K562 (cell line): ENCODE measurements around the gene EYA4.

ENCODE experiments used
- ETV5 ChIP-seq: sonication (generic); formaldehyde crosslinking; IDR thresholded peaks from 2 replicates; pipeline ENCODE4 v1.4.0; 2020; ENCODE audit warnings: low read depth, mild to moderate bottlenecking, missing genetic modification reagents
- HDAC2 ChIP-seq: fragments of 450-650 bp; IDR thresholded peaks from 2 replicates; pipeline ENCODE4 v1.6.1; 2016; ENCODE audit warnings: mild to moderate bottlenecking
- KDM1A ChIP-seq, 2 experiments: fragments of 450-650 bp; IDR thresholded peaks; 2 replicates each; pipeline ENCODE4 v1.6.1; 2016; ENCODE audit warnings: mild to moderate bottlenecking in 2 of 2
- SMAD1 ChIP-seq: fragments of 150-350 bp; IDR thresholded peaks from 2 replicates; pipeline ENCODE4 v1.6.1; 2014; ENCODE audit warnings: low read length, low read depth; ENCODE audit not compliant: partially characterized antibody
- TAF1 ChIP-seq: IDR thresholded peaks from 2 replicates; pipeline ENCODE4 v1.6.1; 2011; ENCODE audit warnings: mild to moderate bottlenecking, low read length, moderate library complexity; ENCODE audit not compliant: insufficient read depth, control insufficient read depth, severe bottlenecking; ENCODE audit errors: extremely low read depth
- ZFP36 ChIP-seq: fragments of 150-350 bp; IDR thresholded peaks from 2 replicates; pipeline ENCODE4 v1.6.1; 2018; ENCODE audit warnings: low read length, low read depth; ENCODE audit not compliant: partially characterized antibody
- TF ChIP-seq, protein P1 (sequence below): IDR thresholded peaks from 2 replicates; pipeline ENCODE4 v1.6.1; 2011; ENCODE audit warnings: borderline replicate concordance, low read depth, mild to moderate bottlenecking, moderate library complexity, low read length; ENCODE audit not compliant: insufficient read depth, poor library complexity, severe bottlenecking

GRCh38 chr6:133456439-133456838 lies 215.3 kb downstream of the EYA4 start:
- TF ChIP-seq ETV5 (CRISPR knock-in tag) (no peak), HDAC2 (no peak), TAF1 (no peak), SMAD1 (no peak), KDM1A (IDR thresholded peaks at IDR 0.05) (no peak), ZFP36 (no peak)
- TF ChIP-seq, protein P1, sequence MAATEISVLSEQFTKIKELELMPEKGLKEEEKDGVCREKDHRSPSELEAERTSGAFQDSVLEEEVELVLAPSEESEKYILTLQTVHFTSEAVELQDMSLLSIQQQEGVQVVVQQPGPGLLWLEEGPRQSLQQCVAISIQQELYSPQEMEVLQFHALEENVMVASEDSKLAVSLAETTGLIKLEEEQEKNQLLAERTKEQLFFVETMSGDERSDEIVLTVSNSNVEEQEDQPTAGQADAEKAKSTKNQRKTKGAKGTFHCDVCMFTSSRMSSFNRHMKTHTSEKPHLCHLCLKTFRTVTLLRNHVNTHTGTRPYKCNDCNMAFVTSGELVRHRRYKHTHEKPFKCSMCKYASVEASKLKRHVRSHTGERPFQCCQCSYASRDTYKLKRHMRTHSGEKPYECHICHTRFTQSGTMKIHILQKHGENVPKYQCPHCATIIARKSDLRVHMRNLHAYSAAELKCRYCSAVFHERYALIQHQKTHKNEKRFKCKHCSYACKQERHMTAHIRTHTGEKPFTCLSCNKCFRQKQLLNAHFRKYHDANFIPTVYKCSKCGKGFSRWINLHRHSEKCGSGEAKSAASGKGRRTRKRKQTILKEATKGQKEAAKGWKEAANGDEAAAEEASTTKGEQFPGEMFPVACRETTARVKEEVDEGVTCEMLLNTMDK = no peak
